OCI-M2 (cell line): ENCODE measurements around the gene WDR55.
"Not testable (repeated sequence)": the region's sequence is repeated elsewhere in the genome, so short reads cannot be mapped to it uniquely, and the experiment has no call there.

Source experiments
- DNase-seq: peaks from one replicate; lab custom pipeline; 2025; ENCODE audit not compliant: unreplicated experiment; lab: John Stamatoyannopoulos, UW

Gene WDR55

DNA sequence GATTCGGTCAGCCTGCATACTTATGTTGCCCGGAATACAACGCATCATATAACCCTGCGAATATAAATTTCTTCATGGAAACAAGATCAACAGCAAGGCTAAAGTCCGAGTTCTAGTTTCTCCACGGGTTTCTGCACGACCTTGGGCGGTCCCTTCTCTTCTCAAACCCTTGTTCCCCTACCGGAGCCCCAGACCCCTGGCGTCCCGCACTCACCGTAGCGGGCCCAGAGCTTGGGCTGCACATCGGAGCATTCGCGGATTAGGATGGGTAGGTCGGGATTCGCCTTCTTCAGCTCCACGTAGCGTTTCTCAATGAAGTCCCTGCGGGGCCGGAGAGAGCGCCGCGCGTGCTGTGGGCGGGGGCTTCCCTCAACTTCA lies 17.7 kb upstream of the WDR55 start:
- DNase-seq = no peak

DNA sequence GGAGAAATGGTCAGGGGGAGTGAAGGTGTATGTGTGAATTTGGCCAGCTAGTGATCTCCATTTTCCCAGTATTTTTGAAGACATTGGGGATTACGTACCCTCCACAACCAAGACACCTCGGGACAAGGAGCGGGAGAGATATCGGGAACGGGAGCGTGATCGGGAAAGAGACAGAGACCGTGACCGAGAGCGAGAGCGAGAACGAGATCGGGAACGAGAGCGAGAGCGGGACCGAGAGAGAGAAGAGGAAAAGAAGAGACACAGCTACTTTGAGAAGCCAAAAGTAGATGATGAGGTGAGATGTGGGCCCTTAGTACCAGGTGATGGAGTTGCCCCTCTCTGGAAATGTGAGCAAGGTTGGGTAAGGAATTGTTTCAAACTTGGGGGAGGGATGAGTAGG lies 5.8 kb upstream of the WDR55 start:
- no peak for DNase-seq

DNA sequence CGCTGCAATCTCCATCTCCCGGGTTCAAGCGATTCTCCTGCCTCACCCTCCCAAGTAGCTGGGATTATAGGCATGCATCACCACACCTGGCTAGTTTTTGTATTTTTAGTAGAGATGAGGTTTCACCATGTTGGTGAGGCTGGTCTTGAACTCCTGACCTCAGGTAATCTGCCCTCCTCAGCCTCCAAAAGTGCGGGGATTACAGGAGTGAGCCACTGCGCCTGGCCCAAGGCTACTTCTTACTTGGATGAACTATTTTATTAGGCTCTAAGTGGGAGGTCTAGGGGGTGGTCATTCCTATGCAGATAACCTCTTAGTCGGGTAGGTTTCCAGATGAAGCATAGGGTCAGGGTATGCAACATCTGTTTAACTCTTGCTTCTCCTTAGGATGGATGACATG lies 4.3 kb upstream of the WDR55 start:
- DNase-seq = not testable (repeated sequence)

DNA sequence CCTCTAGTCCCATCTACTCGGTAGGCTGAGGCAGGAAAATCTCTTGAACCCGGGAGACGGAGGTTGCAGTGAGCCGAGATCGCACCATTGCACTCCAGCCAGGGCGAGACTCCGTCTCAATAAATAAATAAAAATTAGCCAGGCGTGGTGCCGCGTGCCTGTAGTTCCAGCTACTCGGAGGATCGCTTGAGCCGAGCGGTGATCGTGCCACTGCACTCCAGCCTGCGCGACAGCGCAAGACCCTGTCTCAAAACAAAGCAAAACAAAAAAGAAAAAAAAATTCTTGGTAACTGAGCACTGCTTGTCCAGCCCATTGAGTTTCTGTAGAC lies 710 bp upstream of the WDR55 start:
- no peak for DNase-seq

DNA sequence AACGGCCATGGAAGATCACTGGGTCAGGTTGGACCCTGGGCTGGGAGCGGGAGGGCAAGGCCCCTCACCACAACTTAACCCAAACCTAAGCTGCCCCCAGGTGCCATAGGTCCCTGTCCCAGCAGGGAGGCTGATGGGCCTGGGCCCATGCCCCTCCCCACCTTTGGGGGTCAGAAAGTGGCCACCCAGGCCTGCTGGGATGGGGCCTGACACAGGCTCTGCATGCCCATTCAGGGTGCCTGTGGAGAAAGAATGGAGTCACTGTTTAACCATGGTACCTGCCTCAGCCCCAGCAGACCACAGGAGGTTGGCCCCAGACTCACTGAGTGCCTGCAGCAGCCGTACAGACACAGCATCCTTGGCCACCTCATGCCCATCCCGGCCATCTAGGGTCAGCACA lies 6.3 kb downstream of the WDR55 start:
- DNase-seq = not testable (repeated sequence)

DNA sequence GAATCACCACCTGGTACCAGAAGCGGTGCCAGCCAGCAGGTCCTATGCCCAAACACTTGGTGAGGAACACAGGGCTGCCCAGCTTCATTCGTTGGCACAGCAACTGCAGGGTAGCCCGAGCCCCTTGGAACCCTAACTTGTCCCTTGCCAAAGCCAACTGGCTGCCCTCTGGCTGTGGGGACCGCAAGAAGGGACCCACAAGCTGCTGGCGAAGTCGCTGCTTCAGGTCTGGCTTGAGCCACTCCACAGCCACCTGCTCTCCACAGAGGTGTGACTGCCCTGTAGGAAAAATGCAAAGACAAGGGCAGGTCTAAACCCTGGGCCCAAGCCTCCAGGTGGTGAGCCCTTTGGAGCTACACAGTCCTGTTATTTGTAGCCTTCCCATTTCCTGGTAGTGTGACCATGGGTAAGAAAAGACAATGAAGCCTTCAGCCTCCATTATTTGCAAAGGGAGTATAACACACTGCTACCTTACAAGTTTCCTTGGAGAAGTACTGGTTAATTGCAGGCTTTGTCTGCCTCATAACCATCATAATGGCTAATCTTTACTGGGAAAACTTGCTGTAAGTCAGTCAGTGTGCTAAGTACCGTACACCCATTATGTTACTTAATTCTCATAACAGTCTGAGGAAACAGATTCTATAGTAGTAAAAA lies 6.9 kb downstream of the WDR55 start:
- DNase-seq = no peak

DNA sequence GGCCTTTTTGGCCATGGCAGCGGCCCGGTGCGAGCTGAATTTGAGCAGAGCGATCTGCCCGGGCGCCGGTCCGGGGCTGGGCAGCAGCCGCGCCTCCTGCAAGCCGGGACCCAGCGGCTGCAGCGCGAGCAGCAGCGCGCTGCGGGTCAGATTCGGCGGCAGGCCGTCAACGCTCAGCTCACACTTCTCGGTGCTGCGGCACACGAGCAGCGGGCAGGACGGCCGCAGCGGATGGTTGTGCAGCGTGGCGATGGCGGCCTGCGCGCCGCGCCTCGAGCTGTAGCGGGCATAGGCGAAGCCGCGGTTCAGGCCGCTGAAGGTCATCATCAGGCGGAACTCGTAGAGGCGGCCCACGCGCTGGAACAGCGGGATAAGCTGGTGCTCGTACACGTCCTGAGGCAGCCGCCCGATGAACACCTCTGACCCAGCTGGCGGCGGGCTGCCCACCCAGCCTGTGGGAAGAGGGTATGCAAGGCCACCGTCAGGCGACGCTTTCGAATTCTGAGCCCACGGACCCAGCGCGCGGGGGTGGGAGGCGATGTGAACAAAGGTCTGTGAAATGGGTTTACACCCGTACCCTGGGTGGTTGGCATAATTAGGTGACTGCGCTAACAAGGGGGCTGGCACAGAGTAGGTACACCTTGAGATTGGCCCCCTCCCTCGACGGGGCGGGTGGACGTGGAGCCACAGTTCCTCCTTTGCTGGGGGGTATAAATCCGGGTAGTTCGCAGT lies 7.9 kb downstream of the WDR55 start:
- DNase-seq = no peak

DNA sequence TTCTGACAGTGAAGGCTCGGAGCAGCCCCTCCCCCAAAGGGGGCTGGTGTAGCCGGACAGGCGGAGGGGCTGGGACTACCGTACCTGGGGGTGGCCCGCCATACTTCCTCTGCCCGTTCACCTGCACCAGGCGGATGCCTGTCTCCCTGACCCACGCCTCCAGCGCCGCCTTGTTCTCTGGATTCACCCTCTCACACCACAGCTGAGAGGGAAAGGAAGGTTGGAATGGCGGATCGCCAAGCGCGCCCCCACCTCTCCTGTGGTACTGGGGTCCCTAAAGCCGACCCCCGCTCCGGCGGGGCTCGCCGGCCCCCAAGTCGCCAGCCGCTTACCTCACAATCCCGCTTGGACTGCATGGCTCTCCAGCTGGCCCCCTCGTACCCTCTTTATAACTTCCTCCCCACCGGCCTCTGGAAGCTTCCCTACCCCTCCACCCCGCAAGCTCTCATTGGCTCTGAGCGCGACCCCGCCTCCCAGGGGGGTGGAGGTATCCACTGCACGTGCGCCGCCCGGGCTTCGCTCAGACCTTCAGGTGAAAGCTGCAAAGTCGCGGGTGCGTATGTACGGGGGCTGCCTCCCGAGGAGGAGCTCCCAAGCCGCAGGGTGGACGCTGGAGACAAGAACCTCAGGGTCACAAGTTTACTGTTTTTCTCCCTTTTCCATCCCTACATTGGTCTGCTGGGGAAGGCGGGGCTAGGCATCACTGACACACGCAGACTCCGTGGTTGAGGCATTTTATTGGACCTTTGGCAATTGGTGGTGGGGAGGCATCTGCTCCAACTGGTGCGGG lies 8.7 kb downstream of the WDR55 start, which contains the start of gene DND1:
TSS of gene DND1 (minus strand) at position 390 of the 790 bp plus-strand sequence. CDS start at position 356, 34 bp downstream.
- DNase-seq = no peak

DNA sequence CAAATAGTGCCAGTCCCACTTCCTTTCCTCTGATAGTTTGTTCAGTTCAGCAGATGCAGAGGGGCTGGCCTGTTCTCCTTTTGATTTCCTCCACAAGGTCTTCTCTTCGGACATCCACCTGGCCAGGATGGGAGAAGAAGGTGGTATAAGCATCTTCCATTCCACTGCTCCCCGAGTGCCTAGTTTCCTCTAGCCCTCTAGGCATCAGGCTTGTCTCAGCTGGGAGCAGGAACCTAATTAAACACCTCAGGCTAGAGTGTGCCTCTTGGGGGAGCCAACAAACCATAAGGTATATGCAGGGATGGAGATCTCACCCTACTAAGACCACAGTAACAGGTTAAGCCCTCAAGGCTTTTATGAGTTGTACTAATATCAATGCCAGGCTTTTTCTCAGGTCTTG lies 9.5 kb downstream of the WDR55 start:
- no peak for DNase-seq

DNA sequence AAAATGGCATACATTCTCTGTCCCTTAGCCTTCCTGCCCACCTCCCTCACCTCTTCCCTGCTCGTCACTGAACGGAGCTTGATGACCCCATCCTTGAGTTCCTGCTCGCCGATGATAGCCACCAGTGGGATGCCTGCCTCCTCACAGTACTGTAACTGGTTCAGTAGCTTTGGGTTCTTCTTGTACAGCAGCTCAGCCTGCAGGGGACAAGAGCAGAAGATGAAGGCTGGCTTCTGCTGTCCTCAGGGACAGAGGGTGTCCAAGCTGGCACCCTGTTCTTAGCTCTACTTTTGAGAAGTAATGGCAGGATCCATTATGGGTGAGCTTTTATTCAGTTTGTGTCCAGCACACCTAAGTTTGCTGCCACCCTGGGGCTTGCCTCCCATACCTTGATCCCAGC lies 9.9 kb downstream of the WDR55 start:
- DNase-seq = no peak

DNA sequence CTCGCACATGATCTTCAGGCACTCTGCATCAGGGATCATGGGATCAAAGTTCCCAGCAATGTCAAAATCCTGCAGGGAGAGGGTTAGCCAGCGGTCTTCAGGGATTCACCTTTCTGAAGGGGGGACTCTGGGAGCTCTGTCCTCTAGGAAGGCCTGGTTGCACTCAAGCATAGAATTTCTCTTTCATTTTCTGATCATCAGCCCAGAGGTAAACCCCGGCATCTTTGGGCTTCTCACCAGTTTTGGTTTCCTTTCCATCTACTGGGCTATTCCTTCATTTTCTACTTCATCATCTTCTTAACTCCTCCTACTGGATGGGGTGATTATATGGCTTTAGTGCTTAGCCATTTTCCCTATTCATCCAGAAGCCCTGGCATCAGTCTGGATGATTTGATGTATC lies 13.2 kb downstream of the WDR55 start:
- DNase-seq = no peak

DNA sequence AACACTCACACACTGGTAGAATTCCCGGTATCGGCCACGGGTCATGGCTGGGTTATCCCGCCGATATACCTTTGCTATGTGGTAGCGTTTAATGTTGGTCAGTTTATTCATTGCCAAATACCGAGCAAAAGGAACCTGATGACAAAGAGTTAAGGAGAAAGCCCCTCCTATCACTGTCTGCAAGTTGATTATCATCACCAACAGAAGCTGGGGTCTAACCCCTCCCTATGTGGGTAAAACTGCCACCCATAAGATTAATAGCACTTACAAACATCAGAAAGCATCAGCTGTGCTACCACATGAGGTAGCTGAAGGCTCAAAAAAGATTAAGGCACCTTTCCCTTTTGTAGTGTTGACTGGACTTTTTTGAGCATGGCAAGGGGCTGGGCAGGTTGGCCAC lies 14.3 kb downstream of the WDR55 start:
- peak; percentile 18 for DNase-seq

DNA sequence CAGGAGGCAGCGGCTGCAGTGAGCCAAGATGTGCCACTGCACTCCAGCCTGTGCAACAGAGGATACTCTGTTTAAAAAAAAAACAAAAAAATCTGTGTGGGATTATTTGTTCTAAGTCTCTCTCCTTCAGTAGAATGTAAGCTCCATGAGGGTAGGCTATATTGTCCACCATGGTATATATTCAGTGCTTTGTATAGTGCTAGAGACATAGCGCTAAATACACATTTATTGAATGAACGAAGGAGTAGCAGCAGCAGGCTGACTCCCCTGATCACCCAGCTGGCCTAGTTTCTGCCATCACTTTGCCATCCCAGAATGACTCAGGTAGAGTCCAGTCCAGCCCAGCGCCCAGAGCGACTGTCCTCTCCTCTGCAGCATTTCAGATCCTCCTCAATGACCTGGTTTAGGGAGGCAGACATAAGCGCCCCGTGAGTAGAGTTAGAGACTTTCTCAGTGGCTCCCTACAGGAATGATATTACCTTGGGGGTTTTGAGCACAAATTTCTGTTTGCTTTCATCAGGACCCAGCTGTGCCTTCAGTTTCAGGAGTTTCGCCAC lies 25.8 kb downstream of the WDR55 start:
- DNase-seq = no peak

DNA sequence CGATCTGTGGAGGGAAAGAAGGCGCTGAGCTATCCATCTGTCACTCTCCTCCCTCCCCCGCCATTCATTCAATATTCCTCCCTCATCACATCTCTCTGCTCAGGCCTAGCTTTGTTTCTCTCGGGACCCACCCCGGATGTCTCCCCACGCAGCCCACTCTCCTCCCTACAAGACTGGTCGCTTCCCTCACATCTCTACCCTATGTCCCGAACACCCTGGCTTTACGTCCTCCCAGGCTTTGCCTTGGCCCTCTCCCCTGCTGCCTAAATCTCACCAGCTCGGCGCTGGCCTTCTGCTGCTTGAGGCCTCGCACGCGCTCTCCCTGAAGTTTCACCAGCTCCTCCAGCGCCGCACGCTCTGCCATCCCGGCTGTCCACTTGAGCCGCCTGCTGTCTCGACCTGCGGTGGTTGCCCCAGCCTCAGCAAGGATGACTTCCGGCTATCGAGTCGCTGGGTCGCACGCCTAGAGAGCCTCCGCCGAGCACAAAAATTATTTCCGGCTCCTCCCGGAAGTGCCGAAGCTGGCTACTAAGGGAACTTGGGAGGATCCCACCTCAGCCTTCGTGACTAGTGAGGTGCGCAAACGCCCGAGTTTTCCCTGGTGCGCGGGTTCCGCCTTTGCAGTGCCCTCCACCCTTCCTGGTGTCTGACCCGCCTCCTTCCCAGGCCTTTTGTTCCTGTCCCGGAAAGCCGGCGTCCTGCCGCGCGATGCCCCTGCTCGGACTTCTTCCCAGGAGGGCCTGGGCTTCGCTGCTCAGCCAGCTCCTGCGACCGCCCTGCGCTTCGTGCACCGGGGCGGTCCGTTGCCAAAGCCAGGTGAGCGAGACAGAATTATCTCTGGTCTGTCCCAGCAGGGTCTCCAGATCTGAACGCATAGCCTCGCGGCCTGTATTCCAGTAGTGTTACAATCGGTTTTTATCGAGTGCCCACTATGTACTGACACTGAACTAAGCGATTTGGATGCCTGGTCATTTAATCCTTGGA lies 26.5 kb downstream of the WDR55 start, which contains the start of the genes HARS1 and HARS2:
TSS of gene HARS1 (minus strand) at position 430 of the 984 bp plus-strand sequence. CDS start at position 364, 66 bp downstream.
TSS of gene HARS2 (plus strand) at position 515 of the 984 bp plus-strand sequence. CDS start at position 709, 194 bp downstream.
- DNase-seq = peak; percentile 47

DNA sequence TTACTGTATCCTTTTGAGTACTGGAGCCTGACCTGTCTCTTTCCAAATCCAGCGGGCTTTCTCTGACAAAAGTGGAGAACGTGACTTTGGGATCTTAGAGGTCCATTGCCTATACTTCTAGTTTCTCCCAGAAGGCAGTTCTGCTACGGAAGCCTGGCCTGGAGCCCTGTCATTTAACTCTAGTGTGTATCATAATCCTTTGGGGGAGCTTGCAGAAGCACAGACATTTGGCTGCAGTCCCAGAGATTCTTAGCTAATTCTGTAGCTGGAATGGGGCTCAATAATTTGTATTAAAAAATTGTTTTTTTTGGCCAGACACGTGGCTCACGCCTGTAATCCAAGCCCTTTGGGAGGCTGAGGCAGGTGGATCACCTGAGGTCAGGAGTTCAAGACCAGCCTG lies 29.6 kb downstream of the WDR55 start:
- DNase-seq = no peak

DNA sequence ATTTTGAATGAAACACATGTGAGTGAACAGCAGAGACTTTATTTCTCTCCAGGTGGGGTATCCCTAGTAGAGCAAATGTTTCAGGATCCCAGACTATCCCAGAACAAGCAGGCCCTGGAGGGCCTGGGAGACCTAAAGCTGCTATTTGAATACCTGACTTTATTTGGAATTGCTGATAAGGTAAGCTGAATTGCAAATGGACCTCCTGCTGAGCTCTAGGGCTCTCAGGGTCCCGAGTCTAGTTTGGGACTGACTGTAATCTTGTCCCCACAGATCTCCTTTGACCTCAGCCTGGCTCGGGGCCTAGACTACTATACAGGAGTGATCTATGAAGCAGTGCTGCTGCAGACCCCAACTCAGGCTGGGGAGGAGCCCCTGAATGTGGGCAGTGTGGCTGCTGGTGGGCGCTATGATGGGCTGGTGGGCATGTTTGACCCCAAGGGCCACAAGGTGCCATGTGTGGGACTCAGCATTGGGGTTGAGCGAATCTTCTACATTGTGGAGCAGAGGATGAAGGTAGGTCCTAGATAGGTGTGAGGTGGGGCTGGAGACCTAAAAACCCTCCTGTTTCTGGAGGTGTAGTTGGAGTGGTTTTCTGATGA lies 32.3 kb downstream of the WDR55 start:
- DNase-seq = no peak

DNA sequence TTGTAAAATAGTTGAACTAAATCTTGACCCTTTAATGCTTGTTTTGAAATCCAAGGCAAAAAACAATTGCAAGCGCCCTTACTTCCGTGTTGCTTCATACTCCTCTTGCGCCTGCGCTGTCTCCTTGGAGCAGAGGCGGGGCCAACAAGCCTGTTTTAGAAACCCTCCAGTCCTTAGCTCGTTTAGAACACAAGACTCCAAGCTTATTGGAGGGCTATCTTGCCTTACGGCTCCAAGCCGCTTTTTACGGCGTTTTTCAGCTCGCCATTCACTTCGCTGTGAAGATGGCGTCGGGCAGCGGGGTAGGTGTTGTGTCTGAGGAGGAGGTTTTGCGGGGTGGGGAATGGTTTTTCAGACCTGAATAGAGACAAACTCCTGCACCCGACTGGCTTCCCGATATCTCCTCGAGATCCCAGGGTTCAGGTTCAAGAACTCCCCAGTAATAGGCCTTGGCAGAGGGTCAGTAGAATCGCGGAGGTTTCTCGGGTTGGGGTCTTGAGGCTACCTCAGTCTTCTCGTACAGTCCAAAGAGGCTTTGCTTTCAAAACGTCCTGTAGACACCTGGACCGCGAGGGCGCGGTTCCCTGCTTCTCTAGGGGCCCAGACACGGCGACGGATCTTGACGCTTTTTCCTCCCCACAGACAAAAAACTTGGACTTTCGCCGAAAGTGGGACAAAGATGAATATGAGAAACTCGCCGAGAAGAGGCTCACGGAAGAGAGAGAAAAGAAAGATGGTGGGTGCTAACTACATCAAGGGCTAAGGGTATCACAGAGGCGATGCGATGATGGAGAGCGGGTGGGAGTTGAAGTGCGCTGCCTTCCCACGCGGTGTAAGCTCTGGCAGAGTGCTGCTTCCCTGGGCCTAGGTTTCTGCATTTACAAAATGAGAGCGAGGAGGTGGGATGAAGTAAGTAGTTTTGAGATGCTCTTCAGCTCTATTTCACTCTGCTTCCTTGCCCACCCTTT lies 35.8 kb downstream of the WDR55 start, which contains the start of gene ZMAT2:
TSS of gene ZMAT2 (plus strand) at position 271 of the 968 bp plus-strand sequence. CDS start at position 285, 14 bp downstream.
- DNase-seq = peak; percentile 51

DNA sequence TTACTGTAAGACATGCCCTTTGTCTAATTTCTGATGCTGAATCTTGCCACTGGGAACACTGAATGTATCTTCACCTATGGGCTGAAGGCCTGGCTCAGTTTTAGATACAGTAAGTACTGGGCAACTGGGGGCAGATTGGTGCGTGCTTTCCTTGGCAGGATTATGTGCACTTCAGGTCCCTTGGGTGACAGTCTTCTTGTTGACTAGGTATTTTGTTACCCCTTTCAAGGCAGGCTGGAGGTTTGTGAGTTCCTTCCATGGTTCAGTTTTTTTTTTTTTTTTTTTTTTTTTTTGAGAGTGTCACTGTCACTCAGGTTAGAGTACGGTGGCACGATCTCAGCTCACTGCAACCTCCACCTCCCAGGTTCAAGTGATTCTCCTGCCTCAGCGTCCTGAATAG lies 43.1 kb downstream of the WDR55 start:
- DNase-seq = no peak

DNA sequence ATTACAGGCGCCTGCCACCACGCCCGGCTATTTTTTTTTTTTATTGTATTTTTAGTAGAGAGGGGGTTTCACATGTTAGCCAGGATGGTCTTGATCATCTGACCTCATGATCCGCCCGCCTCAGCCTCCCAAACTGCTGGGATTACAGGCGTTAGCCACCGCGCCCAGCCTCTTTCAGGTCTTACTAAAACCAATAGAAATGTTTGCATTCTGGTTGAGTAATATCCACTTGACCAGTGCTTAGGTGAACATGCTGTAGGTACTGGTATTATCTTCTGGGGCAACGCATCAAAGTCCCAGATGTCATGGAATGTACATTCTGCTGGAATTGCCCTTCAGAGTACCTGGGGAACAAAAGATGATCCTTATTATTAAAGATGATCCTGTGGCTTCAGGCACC lies 44.1 kb downstream of the WDR55 start:
- not testable (repeated sequence) for DNase-seq
